ENCODE results near the gene SOCS6.

DNA sequence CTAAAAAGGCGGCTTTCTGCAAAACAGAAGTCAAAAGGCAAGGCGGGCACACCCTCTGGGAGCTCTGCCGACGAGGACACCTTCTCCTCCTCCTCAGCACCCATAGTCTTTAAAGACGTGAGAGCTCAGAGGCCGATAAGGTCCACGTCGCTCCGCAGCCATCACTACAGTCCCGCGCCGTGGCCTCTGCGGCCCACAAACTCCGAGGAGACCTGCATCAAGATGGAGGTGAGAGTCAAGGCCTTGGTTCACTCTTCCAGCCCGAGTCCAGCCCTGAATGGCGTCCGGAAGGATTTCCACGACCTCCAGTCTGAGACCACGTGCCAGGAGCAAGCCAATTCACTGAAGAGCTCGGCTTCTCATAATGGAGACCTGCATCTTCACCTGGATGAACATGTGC is 36.1 kb downstream of the SOCS6 start:
- TF ChIP-seq, protein P1, sequence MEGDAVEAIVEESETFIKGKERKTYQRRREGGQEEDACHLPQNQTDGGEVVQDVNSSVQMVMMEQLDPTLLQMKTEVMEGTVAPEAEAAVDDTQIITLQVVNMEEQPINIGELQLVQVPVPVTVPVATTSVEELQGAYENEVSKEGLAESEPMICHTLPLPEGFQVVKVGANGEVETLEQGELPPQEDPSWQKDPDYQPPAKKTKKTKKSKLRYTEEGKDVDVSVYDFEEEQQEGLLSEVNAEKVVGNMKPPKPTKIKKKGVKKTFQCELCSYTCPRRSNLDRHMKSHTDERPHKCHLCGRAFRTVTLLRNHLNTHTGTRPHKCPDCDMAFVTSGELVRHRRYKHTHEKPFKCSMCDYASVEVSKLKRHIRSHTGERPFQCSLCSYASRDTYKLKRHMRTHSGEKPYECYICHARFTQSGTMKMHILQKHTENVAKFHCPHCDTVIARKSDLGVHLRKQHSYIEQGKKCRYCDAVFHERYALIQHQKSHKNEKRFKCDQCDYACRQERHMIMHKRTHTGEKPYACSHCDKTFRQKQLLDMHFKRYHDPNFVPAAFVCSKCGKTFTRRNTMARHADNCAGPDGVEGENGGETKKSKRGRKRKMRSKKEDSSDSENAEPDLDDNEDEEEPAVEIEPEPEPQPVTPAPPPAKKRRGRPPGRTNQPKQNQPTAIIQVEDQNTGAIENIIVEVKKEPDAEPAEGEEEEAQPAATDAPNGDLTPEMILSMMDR (conservative IDR thresholded peaks at IDR 0.05 in 1 of 2, IDR thresholded peaks at IDR 0.05 in 1 of 2; ENCODE audit: extremely low read depth in 1 of 2, insufficient read depth in 1 of 2, low read depth in 1 of 2, low read length in 2 of 2), result no peak
- TF ChIP-seq EZH2 (IDR thresholded peaks at IDR 0.05; ENCODE audit: borderline replicate concordance, low read length), result no peak
